ENCODE results near the gene TWIST2.

The TWIST2 gene

DNA sequence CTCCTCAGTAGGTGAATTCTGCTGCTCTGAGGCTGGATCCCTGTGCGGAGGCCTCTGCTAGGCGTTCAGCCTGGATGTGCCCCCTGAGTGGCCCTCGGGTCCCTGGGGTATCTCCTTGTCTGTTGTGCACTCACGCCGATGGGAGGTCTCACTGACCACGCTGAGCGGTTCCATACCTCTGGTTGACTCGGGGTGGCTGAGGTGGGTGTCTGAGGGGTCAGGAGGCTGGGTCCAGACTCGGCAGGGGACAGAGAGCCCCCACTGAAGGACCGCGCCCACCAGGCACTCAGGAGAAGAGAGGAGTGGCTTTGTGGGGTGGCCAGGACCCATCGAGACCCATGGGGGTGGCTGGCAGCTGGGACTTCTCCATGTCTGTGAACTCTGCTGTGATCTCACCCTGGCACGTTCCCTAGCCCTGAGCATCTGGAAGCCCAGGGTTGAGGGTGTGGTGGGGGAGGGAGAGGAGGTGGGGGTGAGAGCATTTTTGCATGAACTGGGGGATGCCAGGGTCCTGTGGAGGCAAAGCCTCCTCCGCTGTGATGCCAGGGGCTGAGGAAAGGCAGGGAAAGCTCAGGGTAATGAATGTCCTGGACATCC, 53.7 kb downstream of the TWIST2 start:
- no peak for DNase-seq
- H3K27me3 Mint-ChIP-seq (ENCODE audit: low read depth, poor library complexity): peaks cover 8% of the 10 kb centered on the region
- TF ChIP-seq, protein P1, sequence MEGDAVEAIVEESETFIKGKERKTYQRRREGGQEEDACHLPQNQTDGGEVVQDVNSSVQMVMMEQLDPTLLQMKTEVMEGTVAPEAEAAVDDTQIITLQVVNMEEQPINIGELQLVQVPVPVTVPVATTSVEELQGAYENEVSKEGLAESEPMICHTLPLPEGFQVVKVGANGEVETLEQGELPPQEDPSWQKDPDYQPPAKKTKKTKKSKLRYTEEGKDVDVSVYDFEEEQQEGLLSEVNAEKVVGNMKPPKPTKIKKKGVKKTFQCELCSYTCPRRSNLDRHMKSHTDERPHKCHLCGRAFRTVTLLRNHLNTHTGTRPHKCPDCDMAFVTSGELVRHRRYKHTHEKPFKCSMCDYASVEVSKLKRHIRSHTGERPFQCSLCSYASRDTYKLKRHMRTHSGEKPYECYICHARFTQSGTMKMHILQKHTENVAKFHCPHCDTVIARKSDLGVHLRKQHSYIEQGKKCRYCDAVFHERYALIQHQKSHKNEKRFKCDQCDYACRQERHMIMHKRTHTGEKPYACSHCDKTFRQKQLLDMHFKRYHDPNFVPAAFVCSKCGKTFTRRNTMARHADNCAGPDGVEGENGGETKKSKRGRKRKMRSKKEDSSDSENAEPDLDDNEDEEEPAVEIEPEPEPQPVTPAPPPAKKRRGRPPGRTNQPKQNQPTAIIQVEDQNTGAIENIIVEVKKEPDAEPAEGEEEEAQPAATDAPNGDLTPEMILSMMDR (IDR thresholded peaks at IDR 0.05): no peak

DNA sequence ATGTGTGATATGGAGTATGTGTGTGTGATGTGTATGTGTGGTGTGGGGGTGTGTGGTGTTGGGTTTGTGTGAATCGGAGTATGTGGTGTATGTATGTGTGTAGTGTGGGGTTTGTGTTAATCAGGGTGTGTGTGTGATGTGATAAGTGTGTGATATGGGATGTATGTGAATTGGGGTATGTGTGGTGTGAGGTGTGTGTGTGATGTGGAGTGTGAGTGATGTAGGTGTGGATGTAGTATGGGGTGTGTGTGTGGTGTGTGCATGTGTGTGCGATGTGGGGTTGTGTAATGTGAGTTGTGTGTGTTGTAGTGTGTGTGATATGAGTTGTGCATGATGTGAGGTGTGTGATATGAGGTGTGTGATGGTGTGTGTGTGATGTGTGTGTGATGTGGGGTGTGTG, 54.4 kb downstream of the TWIST2 start:
- TF ChIP-seq, protein P1 (IDR thresholded peaks at IDR 0.05): no peak
- peaks cover 8% of the 10 kb centered on the region for H3K27me3 Mint-ChIP-seq (ENCODE audit: low read depth, poor library complexity)
- peaks cover 30% of the 10 kb centered on the region for H3K4me1 Mint-ChIP-seq
- no peak overlapping the region for H3K27ac Mint-ChIP-seq
- DNase-seq: no peak
- no peaks in the 10 kb centered on the region for H3K36me3 Mint-ChIP-seq (ENCODE audit: low read depth)
- H3K4me3 Mint-ChIP-seq: no peak overlapping the region
- no peaks in the 10 kb centered on the region for H3K9me3 Mint-ChIP-seq

More for the DNA sequence above, 53.7 kb downstream of the TWIST2 start:
- Mint-ChIP-seq H3K27ac (no peak overlapping the region), H3K9me3 (no peaks in the 10 kb centered on the region), H3K4me3 (no peak overlapping the region), H3K36me3 (ENCODE audit: low read depth) (no peaks in the 10 kb centered on the region), H3K4me1 (peaks cover 38% of the 10 kb centered on the region)

DNA sequence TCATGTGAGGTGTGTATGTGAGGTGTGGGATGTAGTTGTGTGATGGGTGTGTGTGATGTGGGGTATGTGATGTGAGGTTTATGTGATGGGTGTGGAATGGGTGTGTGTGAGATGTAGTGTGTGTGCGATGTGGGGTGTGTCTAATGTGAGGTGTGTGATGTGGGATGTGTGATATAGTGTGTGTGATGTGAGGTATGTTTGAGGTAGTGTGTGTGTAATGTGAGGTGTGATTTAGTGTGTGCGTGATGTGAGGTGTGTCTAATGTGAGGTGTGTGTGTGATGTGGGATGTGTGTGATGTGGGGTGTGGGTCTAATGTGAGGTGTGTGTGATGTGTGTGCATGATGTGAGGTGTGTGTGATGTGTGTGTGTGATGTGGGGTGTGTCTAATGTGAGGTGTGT, 55.3 kb downstream of the TWIST2 start:
- TF ChIP-seq, protein P1 (IDR thresholded peaks at IDR 0.05): no peak
- Mint-ChIP-seq H3K27me3 (ENCODE audit: low read depth, poor library complexity) (peaks cover 8% of the 10 kb centered on the region), H3K4me3 (no peak overlapping the region), H3K9me3 (no peaks in the 10 kb centered on the region), H3K27ac (no peak overlapping the region), H3K4me1 (peaks cover 25% of the 10 kb centered on the region), H3K36me3 (ENCODE audit: low read depth) (no peaks in the 10 kb centered on the region)
- DNase-seq: no peak

DNA sequence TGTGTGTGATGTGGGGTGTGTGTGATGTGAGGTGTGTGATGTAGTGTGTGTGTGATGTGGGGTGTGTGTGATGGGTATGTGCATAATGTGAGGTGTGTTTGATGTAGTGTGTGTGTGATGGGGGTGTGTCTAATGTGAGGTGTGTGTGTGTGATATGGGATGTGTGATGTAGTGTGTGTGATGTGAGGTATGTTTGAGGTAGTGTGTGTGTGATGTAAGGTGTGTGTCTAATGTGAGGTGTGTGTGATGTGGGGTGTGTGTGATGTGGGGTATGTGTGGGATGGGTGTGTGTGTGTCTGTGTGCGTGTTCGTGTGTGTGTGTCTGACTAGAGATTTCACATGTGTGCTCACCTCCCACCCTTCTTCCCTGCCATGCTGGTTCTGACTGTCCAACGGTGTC, 56.3 kb downstream of the TWIST2 start:
- Mint-ChIP-seq H3K9me3 (no peaks in the 10 kb centered on the region), H3K27me3 (ENCODE audit: low read depth, poor library complexity) (peaks cover 8% of the 10 kb centered on the region), H3K27ac (no peak overlapping the region)

DNA sequence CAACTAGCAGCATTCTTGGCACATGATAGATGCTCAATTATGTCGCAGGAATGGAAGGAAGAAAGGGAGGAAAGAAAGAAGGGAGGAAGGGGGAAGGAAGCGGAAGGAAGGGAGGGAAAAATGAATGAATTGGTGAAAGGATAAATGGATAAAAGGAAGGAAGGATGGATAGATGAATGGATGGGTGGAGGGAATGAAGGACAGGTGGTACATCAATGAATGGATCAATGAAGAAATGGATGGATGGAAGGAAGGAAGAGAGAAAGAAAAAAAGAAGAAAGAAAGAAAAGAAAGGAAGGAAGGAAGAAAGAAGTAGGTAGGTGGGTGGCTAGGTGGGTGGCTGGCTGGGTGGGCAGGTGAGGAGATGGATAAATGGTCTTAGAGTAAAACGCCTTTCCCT, 56.8 kb downstream of the TWIST2 start:
- Mint-ChIP-seq H3K27me3 (ENCODE audit: low read depth, poor library complexity) (peaks cover 4% of the 10 kb centered on the region), H3K4me3 (no peak overlapping the region), H3K4me1 (peaks cover 18% of the 10 kb centered on the region), H3K27ac (no peak overlapping the region), H3K36me3 (ENCODE audit: low read depth) (no peaks in the 10 kb centered on the region), H3K9me3 (no peaks in the 10 kb centered on the region)
- DNase-seq: no peak
- TF ChIP-seq, protein P1 (IDR thresholded peaks at IDR 0.05): no peak

More for the DNA sequence above, 56.3 kb downstream of the TWIST2 start:
- TF ChIP-seq, protein P1 (IDR thresholded peaks at IDR 0.05): no peak
- DNase-seq: no peak
- H3K4me1 Mint-ChIP-seq: peaks cover 22% of the 10 kb centered on the region
- no peaks in the 10 kb centered on the region for H3K36me3 Mint-ChIP-seq (ENCODE audit: low read depth)
- no peak overlapping the region for H3K4me3 Mint-ChIP-seq

DNA sequence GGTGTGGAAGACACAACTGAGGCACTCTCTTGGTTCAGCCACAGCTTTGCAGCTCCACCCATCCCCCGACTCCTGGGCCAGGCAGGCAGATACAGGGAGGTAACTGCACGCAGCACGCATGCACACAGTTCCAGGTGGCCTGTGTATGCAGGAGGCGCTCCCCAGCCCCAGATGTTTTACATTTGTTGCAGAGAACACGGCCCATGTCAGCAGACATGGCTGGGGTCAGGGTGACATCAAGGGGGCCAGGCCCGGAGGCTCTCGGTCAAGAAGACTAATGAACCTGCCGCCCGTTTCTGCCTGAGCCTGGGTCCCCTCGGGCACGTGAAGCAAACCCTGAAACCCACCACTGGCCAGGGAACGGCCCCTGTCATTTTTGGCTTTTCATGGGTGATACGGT, 57.3 kb downstream of the TWIST2 start:
- Mint-ChIP-seq H3K9me3 (no peaks in the 10 kb centered on the region), H3K27ac (no peak overlapping the region), H3K4me3 (no peak overlapping the region), H3K4me1 (peaks cover 13% of the 10 kb centered on the region), H3K36me3 (ENCODE audit: low read depth) (no peaks in the 10 kb centered on the region), H3K27me3 (ENCODE audit: low read depth, poor library complexity) (peaks cover 4% of the 10 kb centered on the region)
- TF ChIP-seq, protein P1 (IDR thresholded peaks at IDR 0.05): no peak
- no peak for DNase-seq
